ENCODE measurements around the gene FAM217B. TPM values are rescaled to one million over a fixed set of nuclear protein-coding genes. Genes with fewer than 3 reads are reported as not detected.
A peak's percentile ranks its signal among the peaks of the same experiment; 100 is the strongest.

The FAM217B gene
- total RNA-seq, 1 donor from 2014 or later: 26.8 TPM

- DNase-seq (no peak), ATAC-seq (peak; percentile 73 to 82)
- Histone ChIP-seq H3K36me3 (no peaks in the 10 kb centered on the region), H3K4me1 (peaks cover 6% of the 10 kb centered on the region), H3K4me3 (no peak overlapping the region), H3K27me3 (ENCODE audit: low read depth) (no peaks in the 10 kb centered on the region), H3K9me3 (no peaks in the 10 kb centered on the region), H3K27ac (no peak overlapping the region)
- no peak for TF ChIP-seq CTCF (IDR thresholded peaks at IDR 0.05)
- intact Hi-C loops (cut with DNase I): no loop called here
These were observed 32.0 kb downstream of the FAM217B start for GRCh38 chr20:59972037-59972801.

- DNase-seq: no peak
These were observed 36.1 kb downstream of the FAM217B start for GRCh38 chr20:59976156-59976782.

GRCh38 chr20:59977086-59977485, 36.9 kb downstream of the FAM217B start:
- H3K4me3 ChIP-seq: no peak overlapping the region
- DNase-seq (no peak), ATAC-seq (no peak)
- H3K36me3 ChIP-seq: no peaks in the 10 kb centered on the region
- H3K4me1 ChIP-seq: peaks cover 6% of the 10 kb centered on the region
- no peak for TF ChIP-seq CTCF (IDR thresholded peaks at IDR 0.05)
- intact Hi-C loops (cut with DNase I): no loop called here
- H3K27ac ChIP-seq: no peak overlapping the region
- no peaks in the 10 kb centered on the region for H3K27me3 ChIP-seq (ENCODE audit: low read depth)
- no peaks in the 10 kb centered on the region for H3K9me3 ChIP-seq

More at GRCh38 chr20:59976156-59976782, 36.1 kb downstream of the FAM217B start:
- Histone ChIP-seq H3K4me1 (peaks cover 6% of the 10 kb centered on the region), H3K9me3 (no peaks in the 10 kb centered on the region), H3K36me3 (no peaks in the 10 kb centered on the region), H3K4me3 (no peak overlapping the region), H3K27ac (no peak overlapping the region), H3K27me3 (ENCODE audit: low read depth) (no peaks in the 10 kb centered on the region)
- no peak for TF ChIP-seq CTCF (IDR thresholded peaks at IDR 0.05)
- ATAC-seq: no peak
- intact Hi-C loops (cut with DNase I): no loop called here

- intact Hi-C loops (cut with DNase I): no loop called here
- ATAC-seq: no peak
- H3K36me3 ChIP-seq: no peaks in the 10 kb centered on the region
- H3K27me3 ChIP-seq (ENCODE audit: low read depth): no peaks in the 10 kb centered on the region
- H3K27ac ChIP-seq: no peak overlapping the region
- H3K9me3 ChIP-seq: no peaks in the 10 kb centered on the region
- TF ChIP-seq CTCF (IDR thresholded peaks at IDR 0.05): no peak
- no peak for DNase-seq
- no peak overlapping the region for H3K4me3 ChIP-seq
- H3K4me1 ChIP-seq: peaks cover 6% of the 10 kb centered on the region
These were observed 42.9 kb downstream of the FAM217B start for GRCh38 chr20:59983076-59983475.

- ATAC-seq (peak in 1 of 2 donors; percentile 46), DNase-seq (no peak)
- intact Hi-C loops (cut with DNase I): no loop called here
- Histone ChIP-seq H3K4me1 (peaks cover 6% of the 10 kb centered on the region), H3K27ac (peak overlapping the region; percentile 59), H3K36me3 (no peaks in the 10 kb centered on the region), H3K27me3 (ENCODE audit: low read depth) (no peaks in the 10 kb centered on the region), H3K4me3 (no peak overlapping the region), H3K9me3 (no peaks in the 10 kb centered on the region)
- TF ChIP-seq CTCF (IDR thresholded peaks at IDR 0.05): no peak
These were observed 44.4 kb downstream of the FAM217B start for GRCh38 chr20:59984541-59984940.

Data from lower lobe of right lung (tissue), 2 donors.